Measurements from ENCODE around the gene TMEM131. TPM values are rescaled to one million over a fixed set of nuclear protein-coding genes. Genes with fewer than 3 reads are reported as not detected.

Gene TMEM131
- total and polyA plus RNA-seq, 2 of the 8 experiments (the other 6 are each of a cell fraction or from before 2014, with no cell fraction given), result 9.7 to 22.9 TPM

DNA sequence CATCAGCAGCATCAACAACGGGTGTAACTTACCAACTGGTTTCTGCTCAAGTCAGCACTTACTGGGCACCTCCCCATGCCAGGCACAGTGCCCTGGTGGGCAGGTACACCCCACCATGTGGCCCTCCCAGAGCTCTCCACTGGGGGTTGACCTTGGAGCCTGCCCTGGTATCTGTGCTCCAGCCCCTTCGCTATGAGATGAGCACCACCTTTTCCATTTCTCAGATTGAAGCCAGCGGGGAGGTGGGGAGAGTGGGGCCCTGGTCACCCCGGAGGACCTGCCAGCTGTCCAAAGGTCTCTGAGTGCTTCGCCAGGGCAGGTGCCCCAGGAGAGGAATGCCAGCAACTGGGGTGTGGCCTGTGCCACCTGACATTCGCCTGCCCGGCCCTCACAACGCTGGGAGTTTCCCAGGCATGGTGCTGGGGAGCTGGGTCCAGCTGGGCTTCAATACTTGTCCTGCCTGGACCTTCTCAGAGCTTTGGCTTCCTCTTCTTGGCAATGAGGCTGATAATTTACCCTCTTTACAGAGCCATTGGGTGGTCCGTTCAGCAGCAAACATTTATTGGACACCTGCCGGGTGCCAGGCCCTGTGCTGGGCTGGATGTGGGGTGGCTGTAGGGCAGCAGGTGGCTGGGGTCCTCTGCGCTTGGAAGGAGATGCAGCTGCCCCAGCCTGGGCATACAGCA lies 288.2 kb downstream of the TMEM131 start:
- no peak overlapping the region for H2BK15ac ChIP-seq (ENCODE audit: low read length)
- no peak overlapping the region for H4K5ac ChIP-seq (ENCODE audit: insufficient read length, low read depth, low read length)
- no peak for DNase-seq (ENCODE audit: low read depth in 1 of 2, low spot score in 2 of 2)
- ChIA-PET POLR2A (ENCODE audit: partially characterized antibody) (interaction anchor here (1.6 kb wide), 1 partner anchor 32 kb away, joined by 3 read pairs; no protein-coding TSS in a partner anchor), CTCF (ENCODE audit: partially characterized antibody) (interaction anchor here (0.8 to 13.6 kb wide), 14 partner anchors 8 to 604 kb away, joined by 3 to 202 read pairs (median 6); no protein-coding TSS in a partner anchor)
- H4K8ac ChIP-seq (ENCODE audit: extremely low read depth, insufficient read depth, low read length), result no peak overlapping the region
- H3K79me2 ChIP-seq (ENCODE audit: control insufficient read depth in 1 of 2, insufficient read depth in 2 of 2, low read length in 2 of 2), result no peaks in the 10 kb centered on the region
- H3K27ac ChIP-seq (ENCODE audit: low read depth, low read length), result no peak overlapping the region
- 88% methylated on average over 10 of the region's 11 CpGs; no CpG with 5 or more reads in 1 of the 2 experiments for WGBS, 2 experiments (ENCODE audit: extremely low coverage in 1 of 2, insufficient coverage in 1 of 2, insufficient read length in 1 of 2, insufficient replicate concordance in 2 of 2, low coverage in 1 of 2, low lambda C conversion rate in 2 of 2, missing lambda C conversion rate in 1 of 2)
- H3K9me3 ChIP-seq (ENCODE audit: insufficient read depth in 2 of 2, low read depth in 1 of 2, low read length in 1 of 2), result no peaks in the 10 kb centered on the region
- no peak overlapping the region for H2AK5ac ChIP-seq (ENCODE audit: low read depth, low read length)
- H3K56ac ChIP-seq (replicated peaks; ENCODE audit: insufficient read length, low read depth, low read length), result no peak overlapping the region
- no peak overlapping the region for H2AFZ ChIP-seq (ENCODE audit: low read length)
- 0 out of 7 replicates have a peak, but pooled peaks cover 0 to 3% (median 0%) of the 10 kb centered on the region in 4 experiments for H3K4me1 ChIP-seq (replicated peaks in 1 of 4; ENCODE audit: control insufficient read depth in 3 of 4, insufficient read depth in 4 of 4, low read length in 3 of 4)
- no peak overlapping the region for H3K18ac ChIP-seq (ENCODE audit: extremely low read depth, low read length)
- H3K27me3 ChIP-seq (replicated peaks in 1 of 4; ENCODE audit: control insufficient read depth in 3 of 4, extremely low read depth in 1 of 4, insufficient read depth in 3 of 4, low read length in 3 of 4), result no peaks in the 10 kb centered on the region
- no peak overlapping the region for H3K4me2 ChIP-seq (ENCODE audit: insufficient read depth in 1 of 2, low read depth in 2 of 2, low read length in 2 of 2)
- no peak overlapping the region for H3K14ac ChIP-seq (ENCODE audit: insufficient read length)
- no peak overlapping the region for H3K4me3 ChIP-seq (ENCODE audit: extremely low read depth in 1 of 4, insufficient read depth in 2 of 4, low read depth in 3 of 4, low read length in 4 of 4)
- no peak overlapping the region for H4K91ac ChIP-seq (replicated peaks; ENCODE audit: insufficient read length, low read length)
- H3K23ac ChIP-seq (ENCODE audit: insufficient read length), result no peak overlapping the region
- no peak overlapping the region for H2BK12ac ChIP-seq (ENCODE audit: low read depth, low read length)
- H3K4ac ChIP-seq (replicated peaks; ENCODE audit: insufficient read length, low read depth, low read length), result no peak overlapping the region
- H4K20me1 ChIP-seq (replicated peaks in 1 of 2; ENCODE audit: control insufficient read depth in 1 of 2, insufficient read depth in 2 of 2, low read length in 2 of 2), result no peaks in the 10 kb centered on the region
- no peaks in the 10 kb centered on the region for H3K36me3 ChIP-seq (ENCODE audit: control insufficient read depth in 2 of 4, insufficient read depth in 4 of 4, low read length in 3 of 4)
- H2BK120ac ChIP-seq (replicated peaks; ENCODE audit: low read depth, low read length), result no peak overlapping the region
- no peaks in the 10 kb centered on the region; the same call in 1 of the 2 replicates for H3K23me2 ChIP-seq (ENCODE audit: low read depth, low read length)
- no peak overlapping the region for H2BK20ac ChIP-seq (ENCODE audit: low read length)
- H3K9ac ChIP-seq (replicated peaks in 1 of 4; ENCODE audit: extremely low read depth in 1 of 4, low read depth in 3 of 4, low read length in 3 of 4), result no peak overlapping the region
- FAIRE-seq, result no peak
- no peak overlapping the region for H2BK5ac ChIP-seq (ENCODE audit: low read depth, low read length)
- no peaks in the 10 kb centered on the region for H3K79me1 ChIP-seq (ENCODE audit: low read depth, low read length)
- no peak for TF ChIP-seq JUND (IDR thresholded peaks at IDR 0.05; ENCODE audit: low read length)
- TF ChIP-seq, protein P1, sequence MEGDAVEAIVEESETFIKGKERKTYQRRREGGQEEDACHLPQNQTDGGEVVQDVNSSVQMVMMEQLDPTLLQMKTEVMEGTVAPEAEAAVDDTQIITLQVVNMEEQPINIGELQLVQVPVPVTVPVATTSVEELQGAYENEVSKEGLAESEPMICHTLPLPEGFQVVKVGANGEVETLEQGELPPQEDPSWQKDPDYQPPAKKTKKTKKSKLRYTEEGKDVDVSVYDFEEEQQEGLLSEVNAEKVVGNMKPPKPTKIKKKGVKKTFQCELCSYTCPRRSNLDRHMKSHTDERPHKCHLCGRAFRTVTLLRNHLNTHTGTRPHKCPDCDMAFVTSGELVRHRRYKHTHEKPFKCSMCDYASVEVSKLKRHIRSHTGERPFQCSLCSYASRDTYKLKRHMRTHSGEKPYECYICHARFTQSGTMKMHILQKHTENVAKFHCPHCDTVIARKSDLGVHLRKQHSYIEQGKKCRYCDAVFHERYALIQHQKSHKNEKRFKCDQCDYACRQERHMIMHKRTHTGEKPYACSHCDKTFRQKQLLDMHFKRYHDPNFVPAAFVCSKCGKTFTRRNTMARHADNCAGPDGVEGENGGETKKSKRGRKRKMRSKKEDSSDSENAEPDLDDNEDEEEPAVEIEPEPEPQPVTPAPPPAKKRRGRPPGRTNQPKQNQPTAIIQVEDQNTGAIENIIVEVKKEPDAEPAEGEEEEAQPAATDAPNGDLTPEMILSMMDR (IDR thresholded peaks at IDR 0.05; ENCODE audit: control extremely low read depth in 1 of 3, insufficient read depth in 1 of 3, low read depth in 1 of 3, low read length in 3 of 3), result no peak
- TF ChIP-seq RAD21 (IDR thresholded peaks at IDR 0.05 in 1 of 2, conservative IDR thresholded peaks at IDR 0.05 in 1 of 2; ENCODE audit: low read depth in 2 of 2, low read length in 2 of 2), result no peak
- TF ChIP-seq KDM5A (IDR thresholded peaks at IDR 0.05; ENCODE audit: low read length), result no peak

Measured in H1 (cell line).